Inflammatory macrophage treated with lipopolysaccharide for 4 hours (primary cell): ENCODE results near the gene ATRIP.
"Not testable (repeated sequence)": the region's sequence is repeated elsewhere in the genome, so short reads cannot be mapped to it uniquely, and the experiment has no call there.

Experiments
- DNase-seq: peaks from one replicate; pipeline ENCODE4 v3.0.0-alpha.2; 2020

Gene ATRIP

GRCh38 chr3:48446425-48447193 is at the start of gene ATRIP:
TSS of gene ATRIP (plus strand) at chr3:48446737. CDS start at chr3:48446846, 109 bp downstream.
- DNase-seq: peak; percentile 86

GRCh38 chr3:48397767-48398681 is 48.5 kb upstream of the ATRIP start:
- no peak for DNase-seq

GRCh38 chr3:48398701-48399386 is 47.7 kb upstream of the ATRIP start:
- DNase-seq: no peak

- DNase-seq: no peak
These were observed 47.0 kb upstream of the ATRIP start for GRCh38 chr3:48399387-48400172.

GRCh38 chr3:48400824-48401433 is 45.6 kb upstream of the ATRIP start:
- DNase-seq: peak; percentile 45

- DNase-seq: not testable (repeated sequence)
These were observed 45.1 kb upstream of the ATRIP start for GRCh38 chr3:48401434-48401901.

GRCh38 chr3:48402281-48402732 is 44.2 kb upstream of the ATRIP start:
- no peak for DNase-seq

- DNase-seq: no peak
These were observed 43.6 kb upstream of the ATRIP start for GRCh38 chr3:48402907-48403306.

- DNase-seq: no peak
These were observed 42.8 kb upstream of the ATRIP start for GRCh38 chr3:48403533-48404439.

- no peak for DNase-seq
These were observed 41.8 kb upstream of the ATRIP start for GRCh38 chr3:48404440-48405342.

- no peak for DNase-seq
These were observed 41.1 kb upstream of the ATRIP start for GRCh38 chr3:48405343-48405881.

GRCh38 chr3:48405971-48406370 is 40.6 kb upstream of the ATRIP start:
- no peak for DNase-seq

- DNase-seq: no peak
These were observed 39.8 kb upstream of the ATRIP start for GRCh38 chr3:48406443-48407431.

- DNase-seq: no peak
These were observed 38.9 kb upstream of the ATRIP start for GRCh38 chr3:48407542-48408099.

- no peak for DNase-seq
These were observed 37.7 kb upstream of the ATRIP start for GRCh38 chr3:48408823-48409281.

GRCh38 chr3:48409291-48410201 is 37.0 kb upstream of the ATRIP start:
- DNase-seq: no peak
